NOMO-1 treated with DMSO at 0.1 percent for 48 hours (cell line): ENCODE measurements around the gene USF1.
"Not testable (repeated sequence)": the region's sequence is repeated elsewhere in the genome, so short reads cannot be mapped to it uniquely, and the experiment has no call there.

ENCODE experiments used
- DNase-seq: peaks from one replicate; lab custom pipeline; 2025; ENCODE audit not compliant: unreplicated experiment; lab: John Stamatoyannopoulos, UW

Gene USF1

GRCh38 chr1:161019751-161020495, 25.9 kb downstream of the USF1 start:
- DNase-seq, result peak; percentile 28

- peak; percentile 29 for DNase-seq
Measured at GRCh38 chr1:161019111-161019660, 26.6 kb downstream of the USF1 start.

- no peak for DNase-seq
Measured at GRCh38 chr1:161018631-161018930, 27.2 kb downstream of the USF1 start.

GRCh38 chr1:161017756-161018630, 27.8 kb downstream of the USF1 start:
- DNase-seq, result no peak

GRCh38 chr1:161017181-161017580, 28.6 kb downstream of the USF1 start:
- DNase-seq, result not testable (repeated sequence)

- not testable (repeated sequence) for DNase-seq
Measured at GRCh38 chr1:161016683-161017082, 29.1 kb downstream of the USF1 start.

- peak; percentile 89 for DNase-seq
Measured at GRCh38 chr1:161013488-161014230, 32.1 kb downstream of the USF1 start.

GRCh38 chr1:161013131-161013487, 32.7 kb downstream of the USF1 start:
- DNase-seq, result no peak

- DNase-seq, result no peak
Measured at GRCh38 chr1:161012420-161012819, 33.4 kb downstream of the USF1 start.

- no peak for DNase-seq
Measured at GRCh38 chr1:161009602-161010211, 36.1 kb downstream of the USF1 start.

- no peak for DNase-seq
Measured at GRCh38 chr1:161008869-161009510, 36.8 kb downstream of the USF1 start.

GRCh38 chr1:161007369-161007768, 38.4 kb downstream of the USF1 start:
- no peak for DNase-seq

- DNase-seq, result no peak
Measured at GRCh38 chr1:161006563-161006962, 39.2 kb downstream of the USF1 start.

GRCh38 chr1:161001525-161001924, 44.3 kb downstream of the USF1 start:
- no peak for DNase-seq

GRCh38 chr1:161000736-161001480, 44.9 kb downstream of the USF1 start:
- no peak for DNase-seq

GRCh38 chr1:160999376-160999775, 46.4 kb downstream of the USF1 start:
- no peak for DNase-seq

- DNase-seq, result peak; percentile 36
Measured at GRCh38 chr1:160997323-160998038, 48.3 kb downstream of the USF1 start.

GRCh38 chr1:160996178-160996577, 49.6 kb downstream of the USF1 start:
- DNase-seq, result no peak

GRCh38 chr1:160993544-160994193, 52.1 kb downstream of the USF1 start:
- peak; percentile 51 for DNase-seq
